ENCODE data around the gene SPIN1. TPM values are rescaled to one million over a fixed set of nuclear protein-coding genes. Genes with fewer than 3 reads are reported as not detected.

Gene SPIN1
- total RNA-seq, 4 donors from 2014 or later: 55.8 to 388 (median 127) TPM

GRCh38 chr9:88503081-88503844 is 115.0 kb downstream of the SPIN1 start:
- intact Hi-C loops (cut with DNase I; ENCODE audit: low total_unique reads): no loop called here
- Histone ChIP-seq H3K36me3 (no peaks in the 10 kb centered on the region), H3K4me1 (no peaks in the 10 kb centered on the region), H3K27me3 (no peaks in the 10 kb centered on the region), H3K27ac (no peak overlapping the region), H3K9me3 (no peaks in the 10 kb centered on the region), H3K4me3 (no peak overlapping the region)
- no peak for DNase-seq
- TF ChIP-seq POLR2A (IDR thresholded peaks at IDR 0.05) (no peak), CTCF (IDR thresholded peaks at IDR 0.05) (no peak)

GRCh38 chr9:88503845-88504764 is 115.9 kb downstream of the SPIN1 start:
- Histone ChIP-seq H3K4me3 (no peak overlapping the region), H3K36me3 (no peaks in the 10 kb centered on the region), H3K9me3 (no peaks in the 10 kb centered on the region), H3K4me1 (no peaks in the 10 kb centered on the region), H3K27ac (no peak overlapping the region), H3K27me3 (no peaks in the 10 kb centered on the region)
- no peak for DNase-seq
- intact Hi-C loops (cut with DNase I; ENCODE audit: low total_unique reads): no loop called here
- TF ChIP-seq POLR2A (IDR thresholded peaks at IDR 0.05) (no peak), CTCF (IDR thresholded peaks at IDR 0.05) (no peak)

- Histone ChIP-seq H3K4me1 (no peaks in the 10 kb centered on the region), H3K9me3 (no peaks in the 10 kb centered on the region), H3K4me3 (no peak overlapping the region), H3K27ac (no peak overlapping the region), H3K36me3 (no peaks in the 10 kb centered on the region), H3K27me3 (no peaks in the 10 kb centered on the region)
- DNase-seq: no peak
- no peak for TF ChIP-seq CTCF (IDR thresholded peaks at IDR 0.05)
- TF ChIP-seq POLR2A (IDR thresholded peaks at IDR 0.05): no peak
- intact Hi-C loops (cut with DNase I; ENCODE audit: low total_unique reads): no loop called here
Measured at GRCh38 chr9:88508326-88508725, 120.1 kb downstream of the SPIN1 start.

GRCh38 chr9:88511906-88512305 is 123.7 kb downstream of the SPIN1 start:
- no peak overlapping the region for H3K4me3 ChIP-seq
- H3K9me3 ChIP-seq: no peaks in the 10 kb centered on the region
- no peaks in the 10 kb centered on the region for H3K27me3 ChIP-seq
- no peak for DNase-seq
- no peaks in the 10 kb centered on the region for H3K36me3 ChIP-seq
- TF ChIP-seq POLR2A (IDR thresholded peaks at IDR 0.05): no peak
- no peak for TF ChIP-seq CTCF (IDR thresholded peaks at IDR 0.05)
- H3K4me1 ChIP-seq: no peaks in the 10 kb centered on the region
- intact Hi-C loops (cut with DNase I; ENCODE audit: low total_unique reads): no loop called here
- H3K27ac ChIP-seq: no peak overlapping the region

- Histone ChIP-seq H3K9me3 (no peaks in the 10 kb centered on the region), H3K27me3 (no peaks in the 10 kb centered on the region), H3K36me3 (no peaks in the 10 kb centered on the region), H3K4me3 (no peak overlapping the region), H3K4me1 (no peaks in the 10 kb centered on the region), H3K27ac (no peak overlapping the region)
- intact Hi-C loops (cut with DNase I; ENCODE audit: low total_unique reads): no loop called here
- DNase-seq: no peak
- TF ChIP-seq POLR2A (IDR thresholded peaks at IDR 0.05) (no peak), CTCF (IDR thresholded peaks at IDR 0.05) (no peak)
Measured at GRCh38 chr9:88514247-88514646, 126.0 kb downstream of the SPIN1 start.
